ENCODE measurements around the gene OR5C1. TPM values are rescaled to one million over a fixed set of nuclear protein-coding genes. Genes with fewer than 3 reads are reported as not detected.
"Not testable (repeated sequence)": the region's sequence is repeated elsewhere in the genome, so short reads cannot be mapped to it uniquely, and the experiment has no call there.

The OR5C1 gene
- total and polyA plus RNA-seq, 9 of the 15 experiments (the other 6 are each of a cell fraction or from before 2014, with no cell fraction given) = not detected

DNA sequence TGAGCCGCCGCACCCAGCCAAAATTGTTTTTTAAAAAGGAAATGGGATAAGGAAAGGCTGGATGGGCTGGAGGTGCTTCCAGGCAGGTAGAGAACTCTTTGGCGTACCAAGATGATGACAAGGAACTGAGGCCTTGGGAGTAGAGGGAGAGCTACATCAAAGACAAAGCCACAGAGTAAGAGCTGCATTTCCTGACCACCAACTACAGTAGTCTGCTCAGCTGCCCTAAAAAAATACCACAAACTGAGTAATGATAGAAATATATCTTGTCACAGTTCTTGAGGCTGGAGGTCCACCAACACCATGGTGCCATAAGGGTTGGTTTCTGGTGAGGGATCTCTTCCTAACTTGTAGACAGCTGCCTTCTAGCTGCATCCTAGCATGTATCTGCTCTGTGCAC is 19.4 kb downstream of the OR5C1 start:
- BruUV-seq (replicated peaks) = no TSS peak
- no peak overlapping the region for H3K9ac ChIP-seq (ENCODE audit: insufficient read depth in 1 of 2, low read depth in 2 of 2, low read length in 2 of 2)
- H3K4me2 ChIP-seq (ENCODE audit: insufficient read depth, low read length) = no peak overlapping the region
- TF ChIP-seq NFATC3 (IDR thresholded peaks at IDR 0.05) (no peak), E2F3 (CRISPR knock-in tag; IDR thresholded peaks at IDR 0.05) (no peak), SNAPC5 (CRISPR knock-in tag; IDR thresholded peaks at IDR 0.05) (no peak), SIRT6 (IDR thresholded peaks at IDR 0.05; ENCODE audit: low read depth, low read length) (no peak)
- H3K4me1 ChIP-seq (replicated peaks in 1 of 2; ENCODE audit: control insufficient read depth in 2 of 2, insufficient read depth in 2 of 2, low read length in 2 of 2) = no peaks in the 10 kb centered on the region; a peak in 1 of 5 replicates
- no peaks in the 10 kb centered on the region for H4K20me1 ChIP-seq (replicated peaks; ENCODE audit: control insufficient read depth, insufficient read depth, low read length)
- 6% methylated on average over 3 of the region's 3 CpGs for WGBS (ENCODE audit: insufficient coverage, low coverage, missing lambda C conversion rate)
- H3K27ac ChIP-seq (ENCODE audit: extremely low read depth, low read depth, low read length) = no peak overlapping the region
- H3K9me1 ChIP-seq (ENCODE audit: control insufficient read depth, insufficient read depth, low read length) = no peaks in the 10 kb centered on the region
- no peaks in the 10 kb centered on the region for H3K9me3 ChIP-seq (replicated peaks; ENCODE audit: control insufficient read depth, insufficient read depth, low read depth, low read length)
- H3K79me2 ChIP-seq (ENCODE audit: control insufficient read depth, insufficient read depth, low read length) = no peaks in the 10 kb centered on the region
- no peak overlapping the region for H3K4me3 ChIP-seq
- in situ Hi-C loops (cut with MboI) (loop anchor here (5.0 kb wide), 1 partner anchor 446 kb away; no protein-coding TSS in a partner anchor), intact Hi-C loops (cut with micrococcal nuclease) (no loop called here)
- H3K27me3 ChIP-seq (ENCODE audit: control insufficient read depth in 2 of 2, insufficient read depth in 2 of 2, low read length in 2 of 2) = peaks cover 3 to 19% of the 10 kb centered on the region in 2 experiments; a peak in 4 of 5 replicates
- DNase-seq (ENCODE audit: extremely low read depth in 1 of 4, low spot score in 3 of 4) = no peak
- no peak overlapping the region for H2AFZ ChIP-seq (ENCODE audit: low read depth, low read length)
- ChIA-PET CTCF (ENCODE audit: low intra/inter-chr PET ratio) (no interaction called here), POLR2A (interaction anchor here (0.7 kb wide), 1 partner anchor 200 kb away, joined by 3 read pairs; no protein-coding TSS in a partner anchor)
- no peak for FAIRE-seq
- no peaks in the 10 kb centered on the region for H3K36me3 ChIP-seq (ENCODE audit: control insufficient read depth, insufficient read depth, low read length)
- no peak for ATAC-seq

- H3K4me2 ChIP-seq (ENCODE audit: insufficient read depth, low read length); BruUV-seq (replicated peaks); H2AFZ ChIP-seq (ENCODE audit: low read depth, low read length); H3K9ac ChIP-seq (ENCODE audit: insufficient read depth in 1 of 2, low read depth in 2 of 2, low read length in 2 of 2); intact Hi-C loops (cut with micrococcal nuclease); ATAC-seq; H3K9me1 ChIP-seq (ENCODE audit: control insufficient read depth, insufficient read depth, low read length); H3K27ac ChIP-seq (ENCODE audit: extremely low read depth, low read depth, low read length); DNase-seq (ENCODE audit: extremely low read depth in 1 of 4, low spot score in 3 of 4); H3K4me3 ChIP-seq; POLR2A ChIA-PET; H3K4me1 ChIP-seq (replicated peaks in 1 of 2; ENCODE audit: control insufficient read depth in 2 of 2, insufficient read depth in 2 of 2, low read length in 2 of 2); H3K79me2 ChIP-seq (ENCODE audit: control insufficient read depth, insufficient read depth, low read length); H3K36me3 ChIP-seq (ENCODE audit: control insufficient read depth, insufficient read depth, low read length); FAIRE-seq; H4K20me1 ChIP-seq (replicated peaks; ENCODE audit: control insufficient read depth, insufficient read depth, low read length); H3K27me3 ChIP-seq (ENCODE audit: control insufficient read depth in 2 of 2, insufficient read depth in 2 of 2, low read length in 2 of 2); H3K9me3 ChIP-seq (replicated peaks; ENCODE audit: control insufficient read depth, insufficient read depth, low read depth, low read length): not testable (repeated sequence)
- CTCF ChIA-PET (ENCODE audit: low intra/inter-chr PET ratio) = interaction anchor here (0.9 to 2.2 kb wide), 3 partner anchors 344 to 714 kb away, joined by 5 to 15 read pairs (median 9); no protein-coding TSS in a partner anchor
- in situ Hi-C loops (cut with MboI) = loop anchor here (5.0 kb wide), 1 partner anchor 447 kb away; no protein-coding TSS in a partner anchor
- 13% methylated on average over 7 of the region's 7 CpGs for WGBS (ENCODE audit: insufficient coverage, low coverage, missing lambda C conversion rate)
These were observed 20.5 kb downstream of the OR5C1 start for GRCh38 chr9:122809261-122809660.

Measured in K562 (cell line).